Cortex of kidney (tissue), 1 donor: ENCODE results near the gene PILRB.
"Not testable (repeated sequence)": the region's sequence is repeated elsewhere in the genome, so short reads cannot be mapped to it uniquely, and the experiment has no call there.

Experiments used
- DNase-seq: peaks from one replicate; lab custom pipeline; 2025; lab: John Stamatoyannopoulos, UW

PILRB gene

DNA sequence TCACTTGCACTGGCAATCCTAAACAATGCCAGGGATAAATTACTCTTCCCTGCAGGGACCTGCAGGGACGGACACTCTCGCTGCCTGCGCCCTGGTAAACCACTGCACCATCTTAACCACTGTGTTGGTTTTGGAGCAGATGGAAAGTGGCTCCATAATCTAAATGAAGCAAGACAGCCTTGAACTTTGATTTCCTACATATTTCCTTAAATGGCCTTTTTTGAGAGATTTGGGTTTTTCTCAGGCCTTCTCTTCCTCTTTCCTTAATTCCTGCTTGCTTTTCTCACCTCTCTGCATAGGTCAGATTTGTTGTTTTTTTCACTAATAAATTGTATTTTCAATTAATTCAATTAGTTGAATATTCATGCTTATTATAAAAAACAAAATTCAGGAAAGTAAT is 18.1 kb downstream of the PILRB start:
- DNase-seq, result no peak

DNA sequence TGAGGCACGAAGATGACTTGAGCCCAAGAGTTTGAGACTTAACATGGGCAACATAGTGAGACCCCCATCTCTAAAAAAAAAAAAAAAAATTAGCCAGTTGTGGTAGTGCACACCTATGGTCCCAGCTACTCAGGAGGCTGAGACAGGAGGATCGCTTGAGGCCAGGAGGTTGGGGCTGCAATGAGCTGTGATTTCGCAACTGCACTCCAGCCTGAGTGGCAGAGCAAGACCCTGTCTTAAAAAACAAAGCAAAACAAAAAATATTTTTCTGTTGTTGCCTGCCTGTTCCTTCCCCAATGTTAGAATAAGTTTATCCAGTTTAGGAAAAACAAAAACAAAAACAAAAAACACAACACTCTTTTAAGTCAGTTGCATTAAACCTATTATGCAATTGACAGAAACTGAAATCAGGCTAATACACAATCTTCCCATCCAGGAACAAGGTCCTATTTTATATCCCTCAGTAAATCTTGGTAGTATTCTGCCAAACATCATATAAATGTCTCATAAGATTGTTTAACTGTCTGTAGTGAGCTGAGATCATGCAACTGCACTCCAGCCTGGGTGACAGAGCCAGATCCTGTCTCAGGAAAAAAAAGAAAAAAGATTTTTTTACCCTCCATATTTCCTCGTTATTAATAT is 20.3 kb downstream of the PILRB start:
- DNase-seq, result no peak

DNA sequence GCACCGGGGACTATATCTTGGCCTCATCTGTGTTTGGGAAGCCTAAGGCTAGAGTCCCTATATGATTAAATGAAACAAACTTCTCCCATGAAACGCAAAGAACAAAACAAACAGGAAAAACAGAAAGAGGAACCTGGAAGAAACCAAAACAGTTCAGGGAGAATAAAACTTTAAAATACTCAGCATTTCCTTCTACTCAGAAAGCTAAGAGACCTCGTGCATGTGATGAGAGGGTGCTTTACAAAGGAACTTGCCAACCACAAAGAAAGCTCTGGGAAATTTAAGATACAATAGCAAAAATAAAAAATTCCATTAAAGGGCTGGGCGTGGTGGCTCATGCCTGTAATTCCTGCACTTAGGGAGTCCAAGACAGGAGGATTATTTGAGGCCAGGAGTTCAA is 22.3 kb downstream of the PILRB start:
- no peak for DNase-seq

GRCh38 chr7:100381531-100382233 is 23.8 kb downstream of the PILRB start:
- not testable (repeated sequence) for DNase-seq

DNA sequence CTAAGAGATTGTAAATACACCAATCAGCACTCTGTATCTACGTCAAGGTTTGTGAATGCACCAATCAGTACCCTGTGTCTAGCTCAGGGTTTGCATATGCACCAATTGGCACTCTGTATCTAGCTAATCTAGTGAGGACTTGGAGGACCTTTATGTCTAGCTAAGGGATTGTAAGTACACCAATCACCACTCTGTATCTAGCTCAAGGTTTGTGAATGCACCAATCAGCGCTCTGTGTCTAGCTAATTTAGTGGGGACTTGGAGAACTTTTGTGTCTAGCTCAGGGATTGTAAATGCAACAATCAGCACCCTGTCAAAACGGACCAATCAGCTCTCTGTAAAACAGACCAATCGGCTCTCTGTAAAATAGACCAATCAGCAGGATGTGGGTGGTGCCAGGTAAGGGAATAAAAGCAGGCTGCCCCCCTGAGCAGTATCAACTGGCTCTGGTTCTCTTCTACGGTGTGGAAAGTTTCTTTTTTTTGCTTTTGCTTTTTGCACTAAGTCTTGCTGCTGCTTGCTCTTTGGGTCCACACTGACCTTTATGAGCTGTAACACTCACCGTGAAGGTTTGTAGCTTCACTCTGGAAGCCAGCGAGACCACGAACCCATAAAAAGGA is 24.4 kb downstream of the PILRB start:
- DNase-seq, result not testable (repeated sequence)

GRCh38 chr7:100384628-100385294 is 26.8 kb downstream of the PILRB start:
- no peak for DNase-seq

DNA sequence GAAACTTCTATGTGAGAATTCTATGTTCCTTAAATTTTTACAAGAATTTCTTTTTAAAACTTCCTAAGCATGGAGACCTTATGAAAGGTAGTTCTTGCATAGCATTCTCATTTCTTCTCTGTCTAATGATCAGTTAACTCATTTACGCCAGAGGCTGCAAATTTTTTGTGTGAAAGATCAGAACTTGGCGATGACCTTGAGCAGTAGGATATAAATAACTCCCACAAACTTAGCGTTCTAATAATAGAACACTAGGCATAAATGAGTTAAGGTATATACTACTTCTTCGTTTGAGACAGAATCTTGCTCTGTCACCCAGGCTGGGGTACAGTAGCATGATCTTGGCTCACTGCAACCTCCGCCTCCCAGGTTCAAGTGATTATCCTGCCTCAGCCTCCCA is 29.0 kb downstream of the PILRB start:
- DNase-seq, result no peak

- no peak for DNase-seq
Observed at GRCh38 chr7:100387695-100388094, 29.8 kb downstream of the PILRB start.

DNA sequence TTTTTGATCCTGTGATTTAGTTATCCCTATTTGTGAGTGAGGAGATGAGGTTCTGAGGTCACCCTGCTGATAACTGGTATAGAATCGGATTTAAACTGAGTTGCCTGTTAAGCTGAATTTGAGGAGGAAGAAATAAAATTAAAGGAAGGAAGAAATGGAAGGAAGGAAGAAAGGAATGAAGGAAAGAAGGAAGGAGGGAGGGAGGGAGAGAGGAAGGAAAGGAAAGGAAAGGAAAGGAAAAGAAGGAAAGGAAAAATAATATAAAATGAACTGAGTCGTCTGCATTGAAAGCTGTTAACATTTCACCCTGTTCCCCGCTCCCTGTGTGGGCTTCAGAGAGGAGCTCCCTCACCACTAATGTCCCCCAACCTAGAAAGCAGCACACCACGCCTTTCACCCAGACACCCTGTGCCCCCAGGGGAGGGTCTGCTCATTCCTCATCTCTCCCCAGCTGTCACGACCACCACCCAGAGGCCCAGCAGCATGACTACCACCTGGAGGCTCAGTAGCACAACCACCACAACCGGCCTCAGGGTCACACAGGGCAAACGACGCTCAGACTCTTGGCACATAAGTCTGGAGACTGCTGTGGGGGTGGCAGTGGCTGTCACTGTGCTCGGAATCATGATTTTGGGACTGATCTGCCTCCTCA is 31.6 kb downstream of the PILRB start:
- DNase-seq, result no peak

DNA sequence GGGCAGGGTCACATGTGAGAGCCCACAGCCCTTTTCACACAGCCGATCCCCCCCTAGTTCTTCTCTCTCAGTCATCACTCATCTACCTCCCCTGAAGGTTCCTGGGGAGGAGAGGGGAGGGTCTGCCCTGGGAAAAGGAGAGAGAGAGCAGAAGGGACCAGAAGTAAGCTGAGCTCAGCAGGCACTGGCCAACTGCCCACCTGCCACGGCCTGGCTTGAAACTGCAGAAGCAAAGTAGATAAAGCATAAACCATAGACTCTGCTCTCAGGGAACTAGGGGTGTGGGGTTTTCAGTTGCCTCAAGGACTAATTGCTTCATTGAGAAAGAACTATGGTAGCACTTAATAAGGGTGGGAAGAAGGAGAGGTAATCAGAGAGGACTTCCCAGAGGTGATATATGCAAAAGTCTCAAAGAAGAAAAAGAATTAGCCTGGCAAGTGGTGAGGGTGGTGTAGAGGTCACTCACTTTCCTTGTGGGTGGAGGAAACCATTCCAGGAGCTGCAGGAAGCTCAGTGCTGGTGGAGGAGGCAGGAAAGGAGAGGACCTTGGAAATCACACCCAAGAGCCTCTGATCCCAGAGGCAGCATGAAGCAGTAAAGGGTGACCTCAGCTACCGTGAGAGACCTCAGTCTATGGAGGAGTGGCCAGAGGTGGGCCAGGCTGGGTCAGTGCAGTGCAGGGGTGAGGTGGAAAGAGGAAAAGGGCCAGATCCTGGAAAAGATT is 32.5 kb downstream of the PILRB start:
- no peak for DNase-seq

- no peak for DNase-seq
Observed at GRCh38 chr7:100393233-100393905, 35.5 kb downstream of the PILRB start.

DNA sequence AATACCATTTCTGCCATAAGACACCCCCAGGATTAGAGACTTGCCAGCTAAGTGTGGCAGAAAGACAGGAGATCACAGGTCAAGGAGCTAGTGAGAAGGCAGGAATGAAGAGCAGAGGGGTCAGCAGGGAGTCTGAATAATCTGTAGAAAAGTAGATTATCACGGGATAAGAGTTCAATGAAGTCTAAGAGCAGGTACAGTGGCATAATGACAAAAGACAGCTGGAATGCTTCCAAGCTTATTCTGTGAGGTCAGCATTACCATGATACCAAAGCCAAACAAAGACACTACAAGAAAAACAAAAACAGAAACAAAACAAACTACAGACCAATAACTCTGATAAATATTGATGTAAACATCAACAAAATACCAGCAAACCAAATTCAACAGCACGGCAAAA is 36.2 kb downstream of the PILRB start:
- no peak for DNase-seq

GRCh38 chr7:100396421-100396982 is 38.6 kb downstream of the PILRB start:
- no peak for DNase-seq

DNA sequence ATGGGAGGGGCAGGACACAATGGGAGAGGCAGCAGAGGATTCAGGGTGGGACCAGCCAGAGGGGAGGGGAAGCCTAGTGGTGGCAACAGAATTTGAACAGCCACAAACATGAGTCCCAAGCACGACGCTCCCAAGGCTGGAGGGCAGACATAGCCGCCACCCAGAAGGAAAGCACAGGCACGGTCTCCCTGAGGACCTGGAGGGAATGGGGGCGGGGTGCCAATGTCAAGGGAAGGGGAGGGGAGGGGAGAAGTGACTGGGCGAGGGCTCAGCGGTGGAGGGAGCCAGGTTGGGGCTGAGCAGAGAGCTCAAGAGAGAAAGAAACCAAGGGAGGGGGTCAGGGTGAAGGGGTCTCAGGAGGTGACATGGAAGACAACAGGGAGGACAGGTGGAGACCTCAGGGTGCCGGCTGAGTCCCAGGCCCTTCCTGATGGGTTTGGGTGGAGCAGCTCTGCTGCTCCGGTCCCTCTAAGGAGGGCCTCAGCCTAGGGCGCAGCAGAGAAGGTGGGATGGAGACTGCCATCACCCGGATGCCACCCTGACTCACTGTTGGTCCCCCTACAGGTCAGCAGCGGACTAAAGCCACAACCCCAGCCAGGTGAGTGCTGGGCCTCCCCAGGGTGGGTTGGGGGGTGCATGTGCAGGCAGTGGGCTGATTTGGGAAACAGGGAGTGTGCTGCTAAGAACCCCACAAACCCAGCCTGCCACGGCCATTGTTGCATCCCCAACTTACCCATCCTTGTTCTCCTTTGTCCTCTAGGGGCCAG is 39.6 kb downstream of the PILRB start:
- no peak for DNase-seq

- DNase-seq, result no peak
Observed at GRCh38 chr7:100398239-100398638, 40.3 kb downstream of the PILRB start.

DNA sequence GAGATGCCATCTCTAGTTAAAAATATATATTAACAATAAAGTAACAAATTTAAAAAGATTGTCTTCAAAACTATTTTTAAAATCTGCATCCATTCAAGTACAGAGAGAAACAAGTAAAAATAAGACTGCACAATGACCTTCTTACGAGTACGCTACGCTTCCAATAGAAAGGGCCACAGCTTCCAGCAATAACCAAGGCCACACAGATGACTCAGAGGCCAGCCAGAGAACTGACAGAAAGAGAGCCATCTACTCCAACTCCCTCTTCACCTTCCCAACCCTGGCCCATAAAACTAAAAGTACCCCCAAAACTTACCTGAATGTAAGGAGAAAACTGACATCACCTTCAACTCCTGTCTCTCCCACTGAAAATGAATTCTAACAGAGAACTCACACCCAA is 42.1 kb downstream of the PILRB start:
- no peak for DNase-seq

- no peak for DNase-seq
Observed at GRCh38 chr7:100400656-100401055, 42.7 kb downstream of the PILRB start.

DNA sequence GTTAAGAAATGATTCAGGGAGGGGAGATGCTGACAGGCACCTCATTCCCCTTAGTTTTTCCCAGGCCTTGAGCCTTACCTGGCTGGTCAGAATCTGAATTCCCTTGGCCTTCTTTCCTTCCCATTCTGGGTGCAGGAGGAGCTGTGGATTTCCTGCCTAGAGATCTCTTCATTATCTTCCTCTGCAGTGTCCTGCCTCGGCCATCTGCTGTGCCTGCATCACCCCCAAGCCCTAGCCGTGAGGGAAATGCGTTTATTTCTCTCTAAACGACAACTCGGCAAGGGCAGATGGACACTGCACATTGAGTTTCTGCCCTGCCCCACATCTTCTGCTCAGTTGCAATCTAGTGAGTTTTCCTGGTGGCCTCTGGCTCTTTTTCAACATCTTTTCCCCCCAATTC is 43.9 kb downstream of the PILRB start:
- no peak for DNase-seq

DNA sequence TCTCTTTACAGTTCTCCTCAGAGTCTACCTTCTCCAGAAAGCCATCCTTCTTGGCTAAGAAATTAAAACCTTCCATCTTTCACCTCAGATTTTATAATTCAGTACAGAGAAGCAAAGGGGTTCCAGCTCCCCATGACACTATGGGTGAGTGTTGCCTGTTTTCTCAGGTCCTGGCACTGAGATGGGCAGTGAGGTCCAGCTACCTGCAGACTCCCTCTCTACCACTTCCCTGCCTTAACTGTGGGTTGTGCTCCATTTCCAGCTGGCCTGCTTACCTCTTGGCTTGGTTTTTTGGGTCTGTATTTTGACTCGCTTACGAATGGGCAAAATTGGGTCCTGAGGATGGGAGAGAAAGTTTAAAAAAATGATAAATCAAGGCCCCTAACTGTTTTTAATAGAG is 44.3 kb downstream of the PILRB start:
- DNase-seq, result no peak

GRCh38 chr7:100406767-100407166 is 48.9 kb downstream of the PILRB start:
- no peak for DNase-seq
